Measurements from ENCODE around the gene SACM1L. TPM values are rescaled to one million over a fixed set of nuclear protein-coding genes. Genes with fewer than 3 reads are reported as not detected.
A peak's percentile ranks its signal among the peaks of the same experiment; 100 is the strongest.

Gene SACM1L
- total RNA-seq, 1 experiment from 2014 or later = 79.6 TPM

DNA sequence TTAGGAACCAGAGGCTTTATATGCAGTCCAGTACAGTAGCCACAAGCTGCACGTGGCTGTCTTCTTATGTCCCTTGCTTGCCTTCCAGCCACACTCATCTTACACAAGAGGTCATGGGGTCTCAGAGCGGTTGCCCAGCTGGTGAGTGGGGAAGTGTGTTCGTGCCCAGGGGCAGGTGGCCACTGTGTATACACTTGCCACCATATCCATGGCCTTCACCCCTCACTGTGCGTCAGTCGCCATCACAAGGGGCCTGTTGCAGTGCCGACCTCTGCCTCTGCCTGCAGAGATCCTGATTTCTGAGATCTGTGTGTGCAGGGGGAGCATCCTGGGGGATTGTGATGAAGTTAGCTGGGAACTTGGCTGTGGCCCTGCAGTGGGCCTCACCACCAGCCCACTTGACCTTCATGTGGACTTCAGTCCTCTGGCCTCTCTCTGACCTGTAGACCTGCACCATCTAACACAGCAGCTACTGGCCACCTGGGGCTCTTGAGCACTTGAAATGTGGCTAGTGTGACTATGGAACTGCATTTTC is 43.1 kb upstream of the SACM1L start (continued):
- no peak for TF ChIP-seq ZNF121 (CRISPR knock-in tag; IDR thresholded peaks at IDR 0.05)
- TF ChIP-seq, protein P1, sequence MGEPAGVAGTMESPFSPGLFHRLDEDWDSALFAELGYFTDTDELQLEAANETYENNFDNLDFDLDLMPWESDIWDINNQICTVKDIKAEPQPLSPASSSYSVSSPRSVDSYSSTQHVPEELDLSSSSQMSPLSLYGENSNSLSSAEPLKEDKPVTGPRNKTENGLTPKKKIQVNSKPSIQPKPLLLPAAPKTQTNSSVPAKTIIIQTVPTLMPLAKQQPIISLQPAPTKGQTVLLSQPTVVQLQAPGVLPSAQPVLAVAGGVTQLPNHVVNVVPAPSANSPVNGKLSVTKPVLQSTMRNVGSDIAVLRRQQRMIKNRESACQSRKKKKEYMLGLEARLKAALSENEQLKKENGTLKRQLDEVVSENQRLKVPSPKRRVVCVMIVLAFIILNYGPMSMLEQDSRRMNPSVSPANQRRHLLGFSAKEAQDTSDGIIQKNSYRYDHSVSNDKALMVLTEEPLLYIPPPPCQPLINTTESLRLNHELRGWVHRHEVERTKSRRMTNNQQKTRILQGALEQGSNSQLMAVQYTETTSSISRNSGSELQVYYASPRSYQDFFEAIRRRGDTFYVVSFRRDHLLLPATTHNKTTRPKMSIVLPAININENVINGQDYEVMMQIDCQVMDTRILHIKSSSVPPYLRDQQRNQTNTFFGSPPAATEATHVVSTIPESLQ (CRISPR knock-in tag; IDR thresholded peaks at IDR 0.05) = no peak
- TF ChIP-seq, protein P2, sequence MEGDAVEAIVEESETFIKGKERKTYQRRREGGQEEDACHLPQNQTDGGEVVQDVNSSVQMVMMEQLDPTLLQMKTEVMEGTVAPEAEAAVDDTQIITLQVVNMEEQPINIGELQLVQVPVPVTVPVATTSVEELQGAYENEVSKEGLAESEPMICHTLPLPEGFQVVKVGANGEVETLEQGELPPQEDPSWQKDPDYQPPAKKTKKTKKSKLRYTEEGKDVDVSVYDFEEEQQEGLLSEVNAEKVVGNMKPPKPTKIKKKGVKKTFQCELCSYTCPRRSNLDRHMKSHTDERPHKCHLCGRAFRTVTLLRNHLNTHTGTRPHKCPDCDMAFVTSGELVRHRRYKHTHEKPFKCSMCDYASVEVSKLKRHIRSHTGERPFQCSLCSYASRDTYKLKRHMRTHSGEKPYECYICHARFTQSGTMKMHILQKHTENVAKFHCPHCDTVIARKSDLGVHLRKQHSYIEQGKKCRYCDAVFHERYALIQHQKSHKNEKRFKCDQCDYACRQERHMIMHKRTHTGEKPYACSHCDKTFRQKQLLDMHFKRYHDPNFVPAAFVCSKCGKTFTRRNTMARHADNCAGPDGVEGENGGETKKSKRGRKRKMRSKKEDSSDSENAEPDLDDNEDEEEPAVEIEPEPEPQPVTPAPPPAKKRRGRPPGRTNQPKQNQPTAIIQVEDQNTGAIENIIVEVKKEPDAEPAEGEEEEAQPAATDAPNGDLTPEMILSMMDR (IDR thresholded peaks at IDR 0.05) = no peak
- TF ChIP-seq, protein P3, sequence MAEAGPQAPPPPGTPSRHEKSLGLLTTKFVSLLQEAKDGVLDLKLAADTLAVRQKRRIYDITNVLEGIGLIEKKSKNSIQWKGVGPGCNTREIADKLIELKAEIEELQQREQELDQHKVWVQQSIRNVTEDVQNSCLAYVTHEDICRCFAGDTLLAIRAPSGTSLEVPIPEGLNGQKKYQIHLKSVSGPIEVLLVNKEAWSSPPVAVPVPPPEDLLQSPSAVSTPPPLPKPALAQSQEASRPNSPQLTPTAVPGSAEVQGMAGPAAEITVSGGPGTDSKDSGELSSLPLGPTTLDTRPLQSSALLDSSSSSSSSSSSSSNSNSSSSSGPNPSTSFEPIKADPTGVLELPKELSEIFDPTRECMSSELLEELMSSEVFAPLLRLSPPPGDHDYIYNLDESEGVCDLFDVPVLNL (CRISPR knock-in tag; IDR thresholded peaks at IDR 0.05; ENCODE audit: borderline replicate concordance, low read depth) = no peak
- no peak for TF ChIP-seq EMX1 (CRISPR knock-in tag; IDR thresholded peaks at IDR 0.05)

DNA sequence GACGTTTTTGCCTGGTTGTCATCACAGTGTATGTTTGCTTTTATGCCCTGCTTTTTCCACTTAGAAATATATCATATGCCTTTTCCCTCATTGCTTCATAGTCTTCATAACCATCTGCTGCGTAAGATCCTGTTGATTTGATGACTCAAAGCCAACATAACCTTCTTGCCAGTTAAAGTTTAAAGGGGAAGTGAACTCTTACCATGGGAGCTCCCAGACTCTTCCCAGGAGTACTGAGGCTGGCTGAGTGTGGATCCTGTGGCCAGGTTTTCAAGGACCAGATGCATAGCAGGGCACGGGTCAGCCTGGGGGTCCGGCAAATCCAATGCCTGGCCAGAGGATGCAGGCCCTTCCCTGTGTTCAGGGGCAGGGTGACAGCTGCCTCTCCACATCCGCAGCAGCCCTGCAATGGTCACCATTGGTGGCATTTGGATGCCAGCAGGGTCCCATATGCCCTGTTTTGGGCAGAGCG is 42.0 kb upstream of the SACM1L start:
- DNase-seq (ENCODE audit: low spot score) (no peak), ATAC-seq (no peak)
- Mint-ChIP-seq H3K4me1 (peaks cover 34% of the 10 kb centered on the region), H3K27me3 (ENCODE audit: low read depth) (no peaks in the 10 kb centered on the region), H3K9me3 (peaks cover 19% of the 10 kb centered on the region), H3K36me3 (peaks cover 10% of the 10 kb centered on the region), H3K27ac (peak overlapping the region; percentile 34; the same call in 1 of the 2 replicates), H3K4me3 (no peak overlapping the region)
- POLR2A ChIA-PET = no interaction called here
- CTCF ChIA-PET = interaction anchor here (1.5 kb wide), 1 partner anchor 13 kb away, joined by 4 read pairs; no protein-coding TSS in a partner anchor
- no peak for TF ChIP-seq MXD4 (CRISPR knock-in tag; IDR thresholded peaks at IDR 0.05; ENCODE audit: borderline replicate concordance)
- TF ChIP-seq NR1H2 (CRISPR knock-in tag; IDR thresholded peaks at IDR 0.05) = no peak
- no peak for TF ChIP-seq ZNF138 (CRISPR knock-in tag; conservative IDR thresholded peaks at IDR 0.05)
- no peak for TF ChIP-seq HMGA2 (CRISPR knock-in tag; IDR thresholded peaks at IDR 0.05)
- TF ChIP-seq, protein P4, sequence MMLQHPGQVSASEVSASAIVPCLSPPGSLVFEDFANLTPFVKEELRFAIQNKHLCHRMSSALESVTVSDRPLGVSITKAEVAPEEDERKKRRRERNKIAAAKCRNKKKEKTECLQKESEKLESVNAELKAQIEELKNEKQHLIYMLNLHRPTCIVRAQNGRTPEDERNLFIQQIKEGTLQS (CRISPR knock-in tag; conservative IDR thresholded peaks at IDR 0.05) = no peak
- TF ChIP-seq, protein P5, sequence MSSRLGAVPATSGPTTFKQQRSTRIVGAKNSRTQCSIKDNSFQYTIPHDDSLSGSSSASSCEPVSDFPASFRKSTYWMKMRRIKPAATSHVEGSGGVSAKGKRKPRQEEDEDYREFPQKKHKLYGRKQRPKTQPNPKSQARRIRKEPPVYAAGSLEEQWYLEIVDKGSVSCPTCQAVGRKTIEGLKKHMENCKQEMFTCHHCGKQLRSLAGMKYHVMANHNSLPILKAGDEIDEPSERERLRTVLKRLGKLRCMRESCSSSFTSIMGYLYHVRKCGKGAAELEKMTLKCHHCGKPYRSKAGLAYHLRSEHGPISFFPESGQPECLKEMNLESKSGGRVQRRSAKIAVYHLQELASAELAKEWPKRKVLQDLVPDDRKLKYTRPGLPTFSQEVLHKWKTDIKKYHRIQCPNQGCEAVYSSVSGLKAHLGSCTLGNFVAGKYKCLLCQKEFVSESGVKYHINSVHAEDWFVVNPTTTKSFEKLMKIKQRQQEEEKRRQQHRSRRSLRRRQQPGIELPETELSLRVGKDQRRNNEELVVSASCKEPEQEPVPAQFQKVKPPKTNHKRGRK (CRISPR knock-in tag; IDR thresholded peaks at IDR 0.05; ENCODE audit: borderline replicate concordance) = no peak
- no peak for TF ChIP-seq SP1 (CRISPR knock-in tag; conservative IDR thresholded peaks at IDR 0.05)
- no peak for TF ChIP-seq CREB1 (CRISPR knock-in tag; IDR thresholded peaks at IDR 0.05)
- no peak for TF ChIP-seq TEAD1 (CRISPR knock-in tag; IDR thresholded peaks at IDR 0.05)
- no peak for TF ChIP-seq RORB (CRISPR knock-in tag; IDR thresholded peaks at IDR 0.05)
- TF ChIP-seq TEAD4 (CRISPR knock-in tag; IDR thresholded peaks at IDR 0.05) = no peak
- no peak for TF ChIP-seq ZNF263 (CRISPR knock-in tag; IDR thresholded peaks at IDR 0.05; ENCODE audit: low read depth)
- no peak for TF ChIP-seq ZBTB21 (CRISPR knock-in tag; IDR thresholded peaks at IDR 0.05; ENCODE audit: borderline replicate concordance)
- TF ChIP-seq, protein P6, sequence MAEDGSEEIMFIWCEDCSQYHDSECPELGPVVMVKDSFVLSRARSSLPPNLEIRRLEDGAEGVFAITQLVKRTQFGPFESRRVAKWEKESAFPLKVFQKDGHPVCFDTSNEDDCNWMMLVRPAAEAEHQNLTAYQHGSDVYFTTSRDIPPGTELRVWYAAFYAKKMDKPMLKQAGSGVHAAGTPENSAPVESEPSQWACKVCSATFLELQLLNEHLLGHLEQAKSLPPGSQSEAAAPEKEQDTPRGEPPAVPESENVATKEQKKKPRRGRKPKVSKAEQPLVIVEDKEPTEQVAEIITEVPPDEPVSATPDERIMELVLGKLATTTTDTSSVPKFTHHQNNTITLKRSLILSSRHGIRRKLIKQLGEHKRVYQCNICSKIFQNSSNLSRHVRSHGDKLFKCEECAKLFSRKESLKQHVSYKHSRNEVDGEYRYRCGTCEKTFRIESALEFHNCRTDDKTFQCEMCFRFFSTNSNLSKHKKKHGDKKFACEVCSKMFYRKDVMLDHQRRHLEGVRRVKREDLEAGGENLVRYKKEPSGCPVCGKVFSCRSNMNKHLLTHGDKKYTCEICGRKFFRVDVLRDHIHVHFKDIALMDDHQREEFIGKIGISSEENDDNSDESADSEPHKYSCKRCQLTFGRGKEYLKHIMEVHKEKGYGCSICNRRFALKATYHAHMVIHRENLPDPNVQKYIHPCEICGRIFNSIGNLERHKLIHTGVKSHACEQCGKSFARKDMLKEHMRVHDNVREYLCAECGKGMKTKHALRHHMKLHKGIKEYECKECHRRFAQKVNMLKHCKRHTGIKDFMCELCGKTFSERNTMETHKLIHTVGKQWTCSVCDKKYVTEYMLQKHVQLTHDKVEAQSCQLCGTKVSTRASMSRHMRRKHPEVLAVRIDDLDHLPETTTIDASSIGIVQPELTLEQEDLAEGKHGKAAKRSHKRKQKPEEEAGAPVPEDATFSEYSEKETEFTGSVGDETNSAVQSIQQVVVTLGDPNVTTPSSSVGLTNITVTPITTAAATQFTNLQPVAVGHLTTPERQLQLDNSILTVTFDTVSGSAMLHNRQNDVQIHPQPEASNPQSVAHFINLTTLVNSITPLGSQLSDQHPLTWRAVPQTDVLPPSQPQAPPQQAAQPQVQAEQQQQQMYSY (CRISPR knock-in tag; IDR thresholded peaks at IDR 0.05) = no peak
- no peak for TF ChIP-seq IRF2 (CRISPR knock-in tag; IDR thresholded peaks at IDR 0.05; ENCODE audit: borderline replicate concordance, low read depth)
- TF ChIP-seq ZNF219 (CRISPR knock-in tag; IDR thresholded peaks at IDR 0.05; ENCODE audit: borderline replicate concordance) = no peak
- TF ChIP-seq, protein P7, sequence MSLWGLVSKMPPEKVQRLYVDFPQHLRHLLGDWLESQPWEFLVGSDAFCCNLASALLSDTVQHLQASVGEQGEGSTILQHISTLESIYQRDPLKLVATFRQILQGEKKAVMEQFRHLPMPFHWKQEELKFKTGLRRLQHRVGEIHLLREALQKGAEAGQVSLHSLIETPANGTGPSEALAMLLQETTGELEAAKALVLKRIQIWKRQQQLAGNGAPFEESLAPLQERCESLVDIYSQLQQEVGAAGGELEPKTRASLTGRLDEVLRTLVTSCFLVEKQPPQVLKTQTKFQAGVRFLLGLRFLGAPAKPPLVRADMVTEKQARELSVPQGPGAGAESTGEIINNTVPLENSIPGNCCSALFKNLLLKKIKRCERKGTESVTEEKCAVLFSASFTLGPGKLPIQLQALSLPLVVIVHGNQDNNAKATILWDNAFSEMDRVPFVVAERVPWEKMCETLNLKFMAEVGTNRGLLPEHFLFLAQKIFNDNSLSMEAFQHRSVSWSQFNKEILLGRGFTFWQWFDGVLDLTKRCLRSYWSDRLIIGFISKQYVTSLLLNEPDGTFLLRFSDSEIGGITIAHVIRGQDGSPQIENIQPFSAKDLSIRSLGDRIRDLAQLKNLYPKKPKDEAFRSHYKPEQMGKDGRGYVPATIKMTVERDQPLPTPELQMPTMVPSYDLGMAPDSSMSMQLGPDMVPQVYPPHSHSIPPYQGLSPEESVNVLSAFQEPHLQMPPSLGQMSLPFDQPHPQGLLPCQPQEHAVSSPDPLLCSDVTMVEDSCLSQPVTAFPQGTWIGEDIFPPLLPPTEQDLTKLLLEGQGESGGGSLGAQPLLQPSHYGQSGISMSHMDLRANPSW (CRISPR knock-in tag; conservative IDR thresholded peaks at IDR 0.05; ENCODE audit: low read depth) = no peak
- TF ChIP-seq ETV6 (CRISPR knock-in tag; IDR thresholded peaks at IDR 0.05) = no peak
